ENCODE data around the gene GAS7.

Gene GAS7

GRCh38 chr17:10200645-10201044, 2.2 kb upstream of the GAS7 start:
- DNase-seq (ENCODE audit: low read depth): no peak

DNA sequence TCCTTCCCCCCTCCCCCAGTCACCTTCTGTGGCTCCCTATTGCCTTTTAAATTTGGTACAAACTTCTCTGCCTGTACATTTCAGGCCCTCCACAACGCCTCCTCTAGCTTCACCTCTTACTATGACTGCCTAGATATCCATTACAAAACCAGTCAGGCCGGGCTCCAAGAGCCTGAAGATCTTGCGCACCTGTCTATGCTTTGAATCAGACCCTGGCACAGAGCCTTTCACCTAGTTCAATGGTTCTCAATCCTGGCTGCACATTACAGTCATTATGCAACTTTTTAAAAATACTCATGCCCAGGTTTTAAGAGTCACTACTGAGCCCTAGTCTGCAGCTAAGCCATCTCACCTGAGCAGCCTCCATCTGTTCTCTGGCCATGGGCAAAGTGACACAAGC, 1.6 kb upstream of the GAS7 start:
- no peak for DNase-seq (ENCODE audit: low read depth)

- DNase-seq (ENCODE audit: low read depth): no peak
These were observed 491 bp downstream of the GAS7 start for GRCh38 chr17:10197721-10198508.

- no peak for DNase-seq (ENCODE audit: low read depth)
These were observed 1.1 kb downstream of the GAS7 start for GRCh38 chr17:10197362-10197720.

DNA sequence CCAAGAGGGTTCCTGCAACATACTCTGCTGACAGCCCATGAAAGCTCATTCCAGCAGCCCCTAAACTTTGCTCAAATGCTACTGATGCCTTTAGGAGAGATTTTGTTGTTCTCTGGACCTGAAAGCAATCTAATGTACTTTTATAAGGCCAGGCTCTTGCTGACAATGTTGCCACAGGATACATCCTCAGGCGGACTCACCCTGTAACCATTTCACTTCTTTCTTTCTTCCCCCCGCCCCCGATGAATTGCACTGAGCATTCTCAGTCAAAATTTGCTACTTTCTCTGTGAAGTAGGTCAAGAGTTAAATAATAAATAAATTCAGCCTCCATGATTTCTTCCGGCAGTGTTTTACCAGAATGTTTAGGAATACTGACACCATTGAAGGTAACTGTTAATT, 1.5 kb downstream of the GAS7 start:
- no peak for DNase-seq (ENCODE audit: low read depth)

DNA sequence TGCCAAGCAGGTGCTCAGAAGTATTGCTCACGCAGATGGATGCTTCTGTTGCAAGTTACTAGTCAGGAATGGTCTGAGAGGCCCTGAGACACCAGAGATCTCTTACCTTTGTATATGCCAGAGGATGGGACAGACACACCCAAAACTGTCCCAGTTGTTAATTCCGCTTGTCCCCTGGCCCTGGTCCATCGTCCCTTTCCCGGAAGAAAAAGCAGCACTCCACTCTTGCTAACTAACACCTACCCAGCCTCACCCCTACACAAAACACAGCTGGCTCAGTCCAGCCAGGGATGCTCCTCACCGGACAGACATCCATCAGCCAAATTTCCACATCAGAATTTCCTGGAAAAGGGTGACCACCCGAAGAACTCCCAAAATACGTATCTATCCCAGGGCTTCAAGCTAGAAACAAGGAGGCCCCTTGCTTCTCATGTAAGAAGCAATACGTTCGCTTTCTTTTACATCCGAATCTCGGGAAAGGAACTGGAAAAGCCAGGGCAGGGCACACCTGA, 2.0 kb downstream of the GAS7 start:
- no peak for DNase-seq (ENCODE audit: low read depth)

DNA sequence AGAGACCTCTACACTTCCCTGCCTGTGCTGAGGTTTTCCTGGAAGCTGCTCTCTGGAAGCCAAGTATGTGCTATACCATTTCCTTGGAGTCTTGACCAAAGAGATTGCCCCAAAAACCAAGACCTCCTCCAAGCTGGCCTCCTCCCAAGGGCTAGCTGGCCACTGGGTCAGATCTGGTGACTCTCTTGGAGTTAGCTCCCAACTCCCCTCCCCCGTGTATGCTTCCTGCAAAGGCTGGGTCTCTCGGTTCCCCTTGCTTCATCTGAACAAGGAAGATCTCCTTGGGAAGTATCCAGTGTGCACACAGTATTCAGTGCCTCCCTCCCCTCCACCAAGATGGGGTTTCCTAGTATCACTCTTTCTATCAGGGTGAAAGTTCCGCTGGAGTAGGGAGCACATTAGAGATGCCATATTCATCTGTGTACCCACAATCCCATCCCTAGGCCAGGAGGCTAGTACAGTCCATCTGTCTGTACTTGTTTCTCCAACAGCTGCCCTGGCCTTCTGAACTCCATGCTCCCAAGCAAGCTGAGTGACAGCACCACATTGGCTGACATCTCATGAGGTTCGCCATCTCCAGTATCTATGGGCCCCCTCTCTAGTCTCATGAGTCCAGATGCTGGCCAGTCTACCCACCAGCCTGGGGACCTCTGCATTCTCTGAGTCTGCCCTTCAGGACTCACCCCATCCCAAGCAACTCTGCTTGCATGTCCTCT, 3.2 kb downstream of the GAS7 start:
- no peak for DNase-seq (ENCODE audit: low read depth)

DNA sequence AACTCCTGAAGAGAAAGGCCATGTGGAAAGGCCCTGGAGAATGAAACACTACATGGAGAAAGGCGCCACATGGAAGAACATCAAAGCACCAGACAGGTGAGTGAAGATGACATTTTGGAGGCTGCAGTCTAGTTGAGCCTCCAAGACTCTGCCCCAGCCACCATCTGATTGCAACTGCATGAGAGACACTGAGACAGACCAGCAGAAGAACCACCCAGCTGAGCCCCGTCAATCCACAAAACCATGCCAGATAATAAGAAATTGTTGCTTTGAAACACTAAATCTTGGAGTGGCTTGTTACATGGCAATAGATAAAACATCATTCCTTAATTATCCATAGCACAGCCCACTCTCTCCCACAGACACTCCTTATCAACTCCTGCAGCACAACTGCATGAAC, 4.8 kb downstream of the GAS7 start:
- no peak for DNase-seq (ENCODE audit: low read depth)

GRCh38 chr17:10192972-10193371, 5.4 kb downstream of the GAS7 start:
- no peak for DNase-seq (ENCODE audit: low read depth)

GRCh38 chr17:10192461-10192860, 5.9 kb downstream of the GAS7 start:
- DNase-seq (ENCODE audit: low read depth): no peak

- no peak for DNase-seq (ENCODE audit: low read depth)
These were observed 10.9 kb downstream of the GAS7 start for GRCh38 chr17:10187456-10187855.

DNA sequence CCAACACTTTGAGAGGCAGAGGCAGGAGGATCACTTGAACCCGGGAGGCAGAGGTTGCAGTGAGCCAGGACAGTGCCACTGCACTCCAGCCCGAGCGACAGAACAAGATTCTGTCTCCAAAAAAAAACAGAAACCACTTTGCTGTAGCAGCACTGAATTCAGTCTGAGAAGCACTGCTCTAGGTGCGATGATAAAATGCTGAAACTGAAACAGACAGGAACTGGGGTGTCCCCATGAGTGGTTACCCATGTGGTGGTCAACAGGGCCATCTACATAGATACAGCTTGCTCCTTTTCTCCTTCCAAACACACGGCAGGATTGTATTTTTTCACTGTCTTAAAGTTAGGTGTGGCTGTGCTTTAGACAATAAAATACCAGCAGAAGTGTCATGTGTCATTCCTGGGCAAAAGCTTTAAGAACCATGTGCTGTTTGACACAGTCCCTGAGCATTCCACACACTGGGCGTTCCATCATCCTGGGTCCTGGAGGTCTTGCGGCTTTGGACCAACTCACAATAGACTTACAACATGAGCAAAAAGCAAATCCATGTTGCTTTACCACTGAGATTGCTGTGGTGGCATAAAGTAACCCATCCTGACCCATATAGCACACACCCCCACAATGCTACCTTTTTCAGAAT, 11.5 kb downstream of the GAS7 start:
- no peak for DNase-seq (ENCODE audit: low read depth)

- no peak for DNase-seq (ENCODE audit: low read depth)
These were observed 14.2 kb downstream of the GAS7 start for GRCh38 chr17:10183931-10184930.

GRCh38 chr17:10182785-10183184, 15.6 kb downstream of the GAS7 start:
- no peak for DNase-seq (ENCODE audit: low read depth)

DNA sequence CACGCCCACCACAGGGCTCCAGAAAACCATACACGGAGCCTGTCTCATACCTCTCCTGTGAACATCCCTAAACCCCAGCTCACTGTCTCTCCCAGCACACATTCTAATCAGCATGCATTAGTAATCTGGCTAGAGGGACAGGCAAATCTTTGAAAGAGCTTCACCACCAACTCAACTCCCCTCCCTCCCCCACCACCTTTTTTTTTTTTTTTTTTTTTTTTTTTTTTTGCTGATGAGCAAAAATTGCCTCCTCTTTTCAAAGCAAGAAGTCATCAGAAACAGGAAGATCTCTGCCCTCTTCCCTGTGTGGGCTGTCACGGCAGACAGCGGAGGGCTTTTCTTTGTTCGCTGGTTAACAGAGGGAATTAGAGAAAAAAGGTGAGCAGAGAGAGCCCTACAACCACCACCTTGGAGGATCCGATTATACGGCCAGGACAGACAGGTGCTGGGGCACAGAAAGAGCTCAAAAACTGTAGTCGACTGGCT, 19.9 kb downstream of the GAS7 start:
- DNase-seq (ENCODE audit: low read depth): no peak

- DNase-seq (ENCODE audit: low read depth): no peak
These were observed 20.4 kb downstream of the GAS7 start for GRCh38 chr17:10177913-10178505.

- DNase-seq (ENCODE audit: low read depth): no peak
These were observed 21.1 kb downstream of the GAS7 start for GRCh38 chr17:10177131-10177912.

- no peak for DNase-seq (ENCODE audit: low read depth)
These were observed 24.5 kb downstream of the GAS7 start for GRCh38 chr17:10173913-10174312.

- DNase-seq (ENCODE audit: low read depth): no peak
These were observed 25.6 kb downstream of the GAS7 start for GRCh38 chr17:10172778-10173177.

DNA sequence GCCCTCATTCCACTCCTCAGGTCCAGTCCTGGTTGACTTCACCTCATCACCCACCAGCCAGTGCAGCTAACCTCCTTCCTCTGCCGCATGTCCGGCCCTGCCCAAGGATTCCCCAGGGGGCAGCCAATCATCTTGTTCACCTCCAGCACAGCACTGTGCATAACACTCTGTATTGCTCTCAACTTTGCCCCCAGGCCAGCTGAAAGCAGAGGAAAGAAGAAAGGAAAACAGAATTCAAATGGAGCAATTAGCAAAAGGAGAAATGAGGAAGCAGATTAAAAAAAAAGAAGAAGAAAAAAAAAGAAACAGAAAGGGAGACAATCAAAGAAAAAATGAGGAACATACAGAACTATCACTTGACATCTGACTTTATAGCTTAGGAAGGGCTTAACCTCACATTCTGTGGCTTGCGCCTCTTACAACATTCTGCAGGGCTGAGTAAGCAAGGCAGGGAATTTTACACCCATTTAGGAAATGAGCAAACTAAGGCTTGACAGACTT, 26.1 kb downstream of the GAS7 start:
- no peak for DNase-seq (ENCODE audit: low read depth)
